Parathyroid adenoma (tissue), 2 donors: ENCODE data around the gene CFAP47.
"Not testable (repeated sequence)": the region's sequence is repeated elsewhere in the genome, so short reads cannot be mapped to it uniquely, and the experiment has no call there.

ENCODE experiments used
- H2AFZ ChIP-seq: fragments of 300-600 bp; sonication (generic); one replicate; pipeline ENCODE4 v1.7.0; 2017; ENCODE audit warnings: antibody characterized with exemption, mild to moderate bottlenecking
- H3K27ac ChIP-seq: fragments of 300-600 bp; sonication (generic); one replicate; pipeline ENCODE4 v1.7.0; 2017
- H3K27me3 ChIP-seq: fragments of 300-600 bp; sonication (generic); one replicate; pipeline ENCODE4 v1.7.0; 2017; ENCODE audit warnings: low read length; ENCODE audit not compliant: control insufficient read depth, insufficient read depth
- H3K36me3 ChIP-seq: fragments of 300-600 bp; sonication (generic); one replicate; pipeline ENCODE4 v1.7.0; 2017; ENCODE audit warnings: low read length; ENCODE audit not compliant: control insufficient read depth, insufficient read depth
- H3K4me1 ChIP-seq: fragments of 300-600 bp; sonication (generic); one replicate; pipeline ENCODE4 v1.7.0; 2017; ENCODE audit warnings: control low read depth
- H3K4me2 ChIP-seq: fragments of 300-600 bp; sonication (generic); one replicate; pipeline ENCODE4 v1.7.0; 2017; ENCODE audit warnings: low read length
- H3K4me3 ChIP-seq: fragments of 300-600 bp; sonication (generic); one replicate; pipeline ENCODE4 v1.7.0; 2017; ENCODE audit warnings: low read depth, low read length
- H3K79me2 ChIP-seq: fragments of 300-600 bp; sonication (generic); one replicate; pipeline ENCODE4 v1.7.0; 2017; ENCODE audit warnings: control low read depth
- H3K9ac ChIP-seq: fragments of 300-600 bp; sonication (generic); one replicate; pipeline ENCODE4 v1.7.0; 2017; ENCODE audit warnings: mild to moderate bottlenecking
- H3K9me3 ChIP-seq: fragments of 300-600 bp; sonication (generic); one replicate; pipeline ENCODE4 v1.7.0; 2017; ENCODE audit warnings: low read length; ENCODE audit not compliant: control insufficient read depth
- CTCF ChIP-seq: fragments of 300-600 bp; sonication (generic); IDR thresholded peaks from one replicate; pipeline ENCODE4 v1.7.0; 2017; ENCODE audit warnings: antibody characterized with exemption, mild to moderate bottlenecking
- donor health status: primary hyperparathyroidism.

The CFAP47 gene

GRCh38 chrX:36083256-36083655 is 163.7 kb downstream of the CFAP47 start:
- TF ChIP-seq CTCF = no peak
- H3K4me1 ChIP-seq = no peaks in the 10 kb centered on the region
- no peak overlapping the region for H3K27ac ChIP-seq
- H3K27me3 ChIP-seq = no peaks in the 10 kb centered on the region
- no peak overlapping the region for H2AFZ ChIP-seq
- H3K4me2 ChIP-seq = no peak overlapping the region
- no peak overlapping the region for H3K9ac ChIP-seq
- H3K36me3 ChIP-seq = no peaks in the 10 kb centered on the region
- no peak overlapping the region for H3K4me3 ChIP-seq
- H3K79me2 ChIP-seq = no peaks in the 10 kb centered on the region
- H3K9me3 ChIP-seq = no peaks in the 10 kb centered on the region

GRCh38 chrX:36087366-36087765 is 167.8 kb downstream of the CFAP47 start:
- no peak for TF ChIP-seq CTCF
- H3K27me3 ChIP-seq = no peaks in the 10 kb centered on the region

GRCh38 chrX:36088939-36089338 is 169.4 kb downstream of the CFAP47 start:
- H3K27me3 ChIP-seq, H3K9me3 ChIP-seq, H3K27ac ChIP-seq, H2AFZ ChIP-seq, H3K9ac ChIP-seq, H3K4me1 ChIP-seq, H3K4me3 ChIP-seq, H3K4me2 ChIP-seq, H3K36me3 ChIP-seq, H3K79me2 ChIP-seq: not testable (repeated sequence)

More at GRCh38 chrX:36087366-36087765, 167.8 kb downstream of the CFAP47 start:
- no peaks in the 10 kb centered on the region for H3K79me2 ChIP-seq
- H3K9ac ChIP-seq = no peak overlapping the region
- H3K4me2 ChIP-seq = no peak overlapping the region
- H3K4me3 ChIP-seq = no peak overlapping the region
- H3K36me3 ChIP-seq = no peaks in the 10 kb centered on the region
- H3K4me1 ChIP-seq = no peaks in the 10 kb centered on the region
- no peak overlapping the region for H2AFZ ChIP-seq
- no peak overlapping the region for H3K27ac ChIP-seq
- H3K9me3 ChIP-seq = no peaks in the 10 kb centered on the region

- H3K9ac ChIP-seq = no peak overlapping the region
Measured at GRCh38 chrX:36102425-36102824, 182.9 kb downstream of the CFAP47 start.

GRCh38 chrX:36116222-36116621 is 196.7 kb downstream of the CFAP47 start:
- H3K27ac ChIP-seq = no peak overlapping the region
- H3K4me1 ChIP-seq = no peaks in the 10 kb centered on the region
- no peaks in the 10 kb centered on the region for H3K27me3 ChIP-seq
- no peaks in the 10 kb centered on the region for H3K79me2 ChIP-seq
- H2AFZ ChIP-seq = no peak overlapping the region
- TF ChIP-seq CTCF = no peak
- H3K4me2 ChIP-seq = no peak overlapping the region
- no peak overlapping the region for H3K9ac ChIP-seq
- H3K9me3 ChIP-seq = no peaks in the 10 kb centered on the region
- no peaks in the 10 kb centered on the region for H3K36me3 ChIP-seq
- no peak overlapping the region for H3K4me3 ChIP-seq

More at GRCh38 chrX:36102425-36102824, 182.9 kb downstream of the CFAP47 start:
- no peaks in the 10 kb centered on the region for H3K9me3 ChIP-seq
- H3K36me3 ChIP-seq = no peaks in the 10 kb centered on the region
- no peak overlapping the region for H3K4me3 ChIP-seq
- no peak overlapping the region for H3K27ac ChIP-seq
- no peaks in the 10 kb centered on the region for H3K27me3 ChIP-seq
- H2AFZ ChIP-seq = no peak overlapping the region
- TF ChIP-seq CTCF = no peak
- no peaks in the 10 kb centered on the region for H3K79me2 ChIP-seq
- no peaks in the 10 kb centered on the region for H3K4me1 ChIP-seq
- H3K4me2 ChIP-seq = no peak overlapping the region
